ENCODE results near the gene SLFNL1. TPM values are rescaled to one million over a fixed set of nuclear protein-coding genes. Genes with fewer than 3 reads are reported as not detected.

Gene SLFNL1
- total RNA-seq, 2 experiments from 2014 or later: 0.49 to 0.82 TPM

DNA sequence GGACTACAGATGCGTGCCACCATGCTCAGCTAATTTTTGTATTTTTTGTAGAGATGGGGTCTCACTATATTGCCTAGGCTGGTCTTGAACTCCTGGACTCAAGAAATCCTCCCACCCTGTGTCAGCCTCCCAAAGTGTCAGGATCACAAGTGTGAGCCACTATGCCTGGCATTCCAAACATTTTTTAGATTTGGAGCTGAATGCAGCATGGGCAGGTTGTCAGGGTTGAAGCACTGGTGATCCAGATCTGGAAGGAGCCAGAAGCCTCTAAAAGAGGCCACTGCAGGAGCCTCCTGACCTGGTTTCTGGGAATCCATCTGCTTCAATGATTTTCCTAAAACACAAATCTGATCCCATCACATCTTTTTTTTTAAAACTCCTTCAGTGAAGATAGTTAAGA lies 43.8 kb downstream of the SLFNL1 start:
- H2AFZ ChIP-seq (ENCODE audit: low read length): no peak overlapping the region
- H3K36me3 ChIP-seq (ENCODE audit: insufficient read depth, low read length): peaks cover 26% of the 10 kb centered on the region
- peaks cover 27% of the 10 kb centered on the region for H3K79me2 ChIP-seq (ENCODE audit: insufficient read depth, low read depth, low read length)
- POLR2A ChIA-PET: interaction anchor here (0.6 kb wide), 2 partner anchors 263 to 585 kb away, joined by 3 to 6 read pairs; no protein-coding TSS in a partner anchor
- H3K27ac ChIP-seq (ENCODE audit: low read depth, low read length, poor library complexity, severe bottlenecking): no peak overlapping the region
- DNase-seq (ENCODE audit: low spot score): no peak
- H3K4me1 ChIP-seq (ENCODE audit: insufficient read depth, low read length, poor library complexity, severe bottlenecking): peaks cover 28% of the 10 kb centered on the region
- CTCF ChIA-PET (ENCODE audit: unreplicated experiment): no interaction called here
- H3K4me3 ChIP-seq (ENCODE audit: low read depth, low read length, poor library complexity, severe bottlenecking): no peak overlapping the region
- H4K20me1 ChIP-seq (ENCODE audit: insufficient read depth, low read length): peaks cover 12% of the 10 kb centered on the region; the same call in 1 of the 2 replicates
- H3K9me2 ChIP-seq (ENCODE audit: insufficient read depth, low read length): no peaks in the 10 kb centered on the region
- intact Hi-C loops (cut with micrococcal nuclease; ENCODE audit: unreplicated experiment): loop anchor here (5.0 kb wide), 1 partner anchor 1060 kb away; no protein-coding TSS in a partner anchor
- no peaks in the 10 kb centered on the region for H3K9me3 ChIP-seq (ENCODE audit: low read length)
- TF ChIP-seq EZH2phosphoT487 (IDR thresholded peaks at IDR 0.05; ENCODE audit: borderline replicate concordance, low read depth, low read length): no peak
- TF ChIP-seq, protein P1, sequence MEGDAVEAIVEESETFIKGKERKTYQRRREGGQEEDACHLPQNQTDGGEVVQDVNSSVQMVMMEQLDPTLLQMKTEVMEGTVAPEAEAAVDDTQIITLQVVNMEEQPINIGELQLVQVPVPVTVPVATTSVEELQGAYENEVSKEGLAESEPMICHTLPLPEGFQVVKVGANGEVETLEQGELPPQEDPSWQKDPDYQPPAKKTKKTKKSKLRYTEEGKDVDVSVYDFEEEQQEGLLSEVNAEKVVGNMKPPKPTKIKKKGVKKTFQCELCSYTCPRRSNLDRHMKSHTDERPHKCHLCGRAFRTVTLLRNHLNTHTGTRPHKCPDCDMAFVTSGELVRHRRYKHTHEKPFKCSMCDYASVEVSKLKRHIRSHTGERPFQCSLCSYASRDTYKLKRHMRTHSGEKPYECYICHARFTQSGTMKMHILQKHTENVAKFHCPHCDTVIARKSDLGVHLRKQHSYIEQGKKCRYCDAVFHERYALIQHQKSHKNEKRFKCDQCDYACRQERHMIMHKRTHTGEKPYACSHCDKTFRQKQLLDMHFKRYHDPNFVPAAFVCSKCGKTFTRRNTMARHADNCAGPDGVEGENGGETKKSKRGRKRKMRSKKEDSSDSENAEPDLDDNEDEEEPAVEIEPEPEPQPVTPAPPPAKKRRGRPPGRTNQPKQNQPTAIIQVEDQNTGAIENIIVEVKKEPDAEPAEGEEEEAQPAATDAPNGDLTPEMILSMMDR (conservative IDR thresholded peaks at IDR 0.05; ENCODE audit: low read length): no peak
- BruUV-seq (replicated peaks): no TSS peak
- H3K4me2 ChIP-seq (ENCODE audit: low read length): no peak overlapping the region

GRCh38 chr1:40976952-40977690 lies 44.4 kb downstream of the SLFNL1 start:
- intact Hi-C loops (cut with micrococcal nuclease; ENCODE audit: unreplicated experiment): loop anchor here (5.0 kb wide), 1 partner anchor 1060 kb away; no protein-coding TSS in a partner anchor
- ChIA-PET POLR2A (interaction anchor here (0.6 kb wide), 1 partner anchor 263 kb away, joined by 6 read pairs; no protein-coding TSS in a partner anchor), CTCF (ENCODE audit: unreplicated experiment) (no interaction called here)
- Histone ChIP-seq H2AFZ (ENCODE audit: low read length) (no peak overlapping the region), H3K79me2 (ENCODE audit: insufficient read depth, low read depth, low read length) (peaks cover 21% of the 10 kb centered on the region), H3K4me1 (ENCODE audit: insufficient read depth, low read length, poor library complexity, severe bottlenecking) (peaks cover 23% of the 10 kb centered on the region), H3K9me3 (ENCODE audit: low read length) (no peaks in the 10 kb centered on the region), H3K4me3 (ENCODE audit: low read depth, low read length, poor library complexity, severe bottlenecking) (no peak overlapping the region), H3K9me2 (ENCODE audit: insufficient read depth, low read length) (no peaks in the 10 kb centered on the region), H3K36me3 (ENCODE audit: insufficient read depth, low read length) (peaks cover 20% of the 10 kb centered on the region), H3K4me2 (ENCODE audit: low read length) (no peak overlapping the region), H4K20me1 (ENCODE audit: insufficient read depth, low read length) (peaks cover 8% of the 10 kb centered on the region; the same call in 1 of the 2 replicates), H3K27ac (ENCODE audit: low read depth, low read length, poor library complexity, severe bottlenecking) (no peak overlapping the region)
- no peak for DNase-seq (ENCODE audit: low spot score)
- no peak for TF ChIP-seq EZH2phosphoT487 (IDR thresholded peaks at IDR 0.05; ENCODE audit: borderline replicate concordance, low read depth, low read length)
- TF ChIP-seq, protein P1 (conservative IDR thresholded peaks at IDR 0.05; ENCODE audit: low read length): no peak
- no TSS peak for BruUV-seq (replicated peaks)

GRCh38 chr1:40974945-40975344 lies 46.6 kb downstream of the SLFNL1 start:
- ChIA-PET CTCF (ENCODE audit: unreplicated experiment) (no interaction called here), POLR2A (interaction anchor here (0.8 kb wide), 1 partner anchor 110 kb away, joined by 3 read pairs; no protein-coding TSS in a partner anchor)
- no peaks in the 10 kb centered on the region for H3K79me2 ChIP-seq (ENCODE audit: insufficient read depth, low read depth, low read length)
- TF ChIP-seq, protein P1 (conservative IDR thresholded peaks at IDR 0.05; ENCODE audit: low read length): no peak
- TF ChIP-seq EZH2phosphoT487 (IDR thresholded peaks at IDR 0.05; ENCODE audit: borderline replicate concordance, low read depth, low read length): no peak
- no peak overlapping the region for H3K4me2 ChIP-seq (ENCODE audit: low read length)
- DNase-seq (ENCODE audit: low spot score): no peak
- H2AFZ ChIP-seq (ENCODE audit: low read length): no peak overlapping the region
- peaks cover 11% of the 10 kb centered on the region for H3K4me1 ChIP-seq (ENCODE audit: insufficient read depth, low read length, poor library complexity, severe bottlenecking)
- intact Hi-C loops (cut with micrococcal nuclease; ENCODE audit: unreplicated experiment): loop anchor here (5.0 kb wide), 1 partner anchor 1062 kb away; no protein-coding TSS in a partner anchor
- no peaks in the 10 kb centered on the region for H3K9me3 ChIP-seq (ENCODE audit: low read length)
- no TSS peak for BruUV-seq (replicated peaks)
- H4K20me1 ChIP-seq (ENCODE audit: insufficient read depth, low read length): no peaks in the 10 kb centered on the region
- no peaks in the 10 kb centered on the region for H3K36me3 ChIP-seq (ENCODE audit: insufficient read depth, low read length)
- no peaks in the 10 kb centered on the region for H3K9me2 ChIP-seq (ENCODE audit: insufficient read depth, low read length)
- H3K4me3 ChIP-seq (ENCODE audit: low read depth, low read length, poor library complexity, severe bottlenecking): no peak overlapping the region
- no peak overlapping the region for H3K27ac ChIP-seq (ENCODE audit: low read depth, low read length, poor library complexity, severe bottlenecking)

Measured in OCI-LY7 (cell line).